ENCODE data around the gene PXDN.

Gene PXDN

DNA sequence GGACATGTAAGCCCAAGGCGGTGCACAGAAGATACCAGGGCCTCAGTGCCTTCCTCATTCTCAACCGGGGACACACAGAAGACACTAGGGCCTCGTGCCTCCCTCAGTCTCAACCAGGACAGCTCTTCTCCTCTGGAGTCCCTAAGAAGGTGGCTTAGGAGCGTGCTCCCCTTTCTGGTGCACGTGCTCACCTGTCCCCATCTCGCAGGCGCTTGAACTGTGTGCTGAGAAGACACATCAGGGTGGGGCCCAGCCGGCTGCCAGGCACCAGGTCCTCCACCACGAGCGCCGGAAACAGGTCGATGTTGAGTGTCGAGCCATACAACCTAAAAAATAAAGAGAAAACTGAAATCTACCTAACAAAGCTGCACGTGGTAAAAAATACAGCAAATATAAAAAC, 99.9 kb downstream of the PXDN start:
- no peak for ATAC-seq (ENCODE audit: low read depth)
- no peak for DNase-seq (ENCODE audit: low spot score in 2 of 2)
- Mint-ChIP-seq H3K4me3 (no peak overlapping the region), H3K27me3 (no peaks in the 10 kb centered on the region), H3K36me3 (no peaks in the 10 kb centered on the region), H3K4me1 (no peaks in the 10 kb centered on the region), H3K9me3 (no peaks in the 10 kb centered on the region), H3K27ac (no peak overlapping the region)

DNA sequence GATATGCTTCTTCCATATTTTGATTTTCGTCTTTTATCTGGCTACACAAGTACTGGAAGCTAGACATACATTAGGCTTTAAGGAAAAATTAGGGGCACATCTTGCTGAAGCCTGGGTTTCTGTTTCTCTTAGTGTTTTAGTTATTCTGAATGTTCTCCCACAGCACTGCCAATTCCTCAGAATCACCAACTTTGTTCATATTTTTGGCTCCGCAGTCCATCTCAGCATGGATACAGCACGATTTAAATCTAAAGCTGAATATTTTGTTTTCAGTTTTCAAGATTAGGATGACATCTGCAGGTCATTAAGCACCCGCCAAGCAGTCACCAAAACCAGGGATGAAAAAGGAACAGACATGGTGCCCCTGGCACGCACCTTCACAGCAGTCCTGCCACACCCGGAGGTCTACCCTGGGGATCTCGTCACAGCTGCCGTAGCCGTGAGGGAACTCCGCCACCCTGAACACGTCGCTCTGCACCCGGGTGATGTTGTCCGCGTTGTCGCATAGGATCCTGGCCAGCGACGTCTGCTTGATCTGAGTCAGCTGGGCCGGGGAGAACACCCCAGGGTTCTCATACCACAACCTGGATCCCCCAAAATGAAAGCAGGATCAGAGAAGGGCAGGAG, 101.2 kb downstream of the PXDN start:
- no peak overlapping the region for H3K27ac Mint-ChIP-seq

DNA sequence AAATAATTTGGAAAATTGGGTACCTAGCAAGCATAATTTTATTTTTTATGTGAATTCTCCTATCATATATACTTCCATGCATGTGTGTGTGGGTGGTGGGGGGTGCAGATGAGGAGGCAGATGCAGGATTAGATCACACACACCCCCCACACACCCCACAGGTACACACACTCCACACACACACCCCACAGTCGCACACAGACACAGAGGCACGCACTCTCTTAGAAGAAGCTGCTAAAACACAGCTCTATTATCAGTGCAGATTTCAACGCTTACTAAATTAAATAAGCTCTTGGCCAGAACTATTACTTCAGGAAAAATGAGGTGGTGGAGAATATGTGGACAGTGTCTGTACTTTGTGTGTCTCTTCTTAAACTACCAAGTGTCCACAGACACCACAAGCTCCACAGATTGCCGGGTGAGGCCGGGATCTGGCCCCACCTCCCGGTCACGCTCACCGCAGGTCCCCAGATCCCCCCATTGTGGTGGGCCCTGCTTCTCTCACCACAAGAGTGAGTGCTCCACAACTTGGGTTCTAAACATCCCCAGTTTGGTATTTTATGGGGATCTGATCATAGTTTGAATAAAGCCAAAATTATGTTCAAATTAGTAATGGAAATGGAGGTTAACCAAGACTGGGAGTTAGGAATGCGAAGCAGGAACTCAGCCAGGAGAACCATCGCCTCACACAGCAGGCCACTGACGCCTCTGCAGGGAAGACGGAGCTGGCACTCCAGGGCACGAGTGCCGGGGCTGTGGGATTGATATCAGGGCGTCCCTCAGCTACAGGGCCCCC, 102.1 kb downstream of the PXDN start:
- ATAC-seq (ENCODE audit: low read depth): no peak
- Mint-ChIP-seq H3K4me1 (no peaks in the 10 kb centered on the region), H3K36me3 (no peaks in the 10 kb centered on the region), H3K9me3 (no peaks in the 10 kb centered on the region), H3K27ac (no peak overlapping the region), H3K27me3 (peaks cover 1% of the 10 kb centered on the region), H3K4me3 (no peak overlapping the region)
- DNase-seq (ENCODE audit: low spot score in 2 of 2): no peak

More for the DNA sequence above, 101.2 kb downstream of the PXDN start:
- Mint-ChIP-seq H3K4me3 (no peak overlapping the region), H3K27me3 (no peaks in the 10 kb centered on the region), H3K4me1 (no peaks in the 10 kb centered on the region), H3K9me3 (no peaks in the 10 kb centered on the region), H3K36me3 (no peaks in the 10 kb centered on the region)
- no peak for DNase-seq (ENCODE audit: low spot score in 2 of 2)
- no peak for ATAC-seq (ENCODE audit: low read depth)

DNA sequence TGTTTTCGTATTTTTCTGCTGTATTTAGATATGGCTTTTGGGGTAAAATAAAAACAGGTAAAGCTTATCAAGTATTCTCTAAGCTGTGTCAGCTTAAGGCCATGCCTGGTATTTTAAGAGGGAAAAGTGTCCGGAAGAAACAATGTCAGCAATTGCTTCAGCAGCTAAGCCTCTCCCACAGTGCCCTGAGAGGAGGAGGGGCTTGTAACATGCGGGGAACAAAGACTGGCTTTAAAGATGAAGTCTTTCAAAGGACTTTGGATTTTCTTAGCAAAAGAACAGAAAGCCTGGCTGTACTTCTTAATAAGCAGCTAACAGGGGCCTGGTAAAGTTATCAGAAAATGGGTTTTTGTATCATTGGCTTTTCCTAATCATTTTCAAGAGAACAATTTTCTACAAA, 102.8 kb downstream of the PXDN start:
- no peak for ATAC-seq (ENCODE audit: low read depth)
- peaks cover 3% of the 10 kb centered on the region for H3K27me3 Mint-ChIP-seq
- H3K4me1 Mint-ChIP-seq: no peaks in the 10 kb centered on the region
- H3K4me3 Mint-ChIP-seq: no peak overlapping the region
- no peaks in the 10 kb centered on the region for H3K9me3 Mint-ChIP-seq
- no peaks in the 10 kb centered on the region for H3K36me3 Mint-ChIP-seq
- DNase-seq (ENCODE audit: low spot score in 2 of 2): no peak
- H3K27ac Mint-ChIP-seq: no peak overlapping the region

DNA sequence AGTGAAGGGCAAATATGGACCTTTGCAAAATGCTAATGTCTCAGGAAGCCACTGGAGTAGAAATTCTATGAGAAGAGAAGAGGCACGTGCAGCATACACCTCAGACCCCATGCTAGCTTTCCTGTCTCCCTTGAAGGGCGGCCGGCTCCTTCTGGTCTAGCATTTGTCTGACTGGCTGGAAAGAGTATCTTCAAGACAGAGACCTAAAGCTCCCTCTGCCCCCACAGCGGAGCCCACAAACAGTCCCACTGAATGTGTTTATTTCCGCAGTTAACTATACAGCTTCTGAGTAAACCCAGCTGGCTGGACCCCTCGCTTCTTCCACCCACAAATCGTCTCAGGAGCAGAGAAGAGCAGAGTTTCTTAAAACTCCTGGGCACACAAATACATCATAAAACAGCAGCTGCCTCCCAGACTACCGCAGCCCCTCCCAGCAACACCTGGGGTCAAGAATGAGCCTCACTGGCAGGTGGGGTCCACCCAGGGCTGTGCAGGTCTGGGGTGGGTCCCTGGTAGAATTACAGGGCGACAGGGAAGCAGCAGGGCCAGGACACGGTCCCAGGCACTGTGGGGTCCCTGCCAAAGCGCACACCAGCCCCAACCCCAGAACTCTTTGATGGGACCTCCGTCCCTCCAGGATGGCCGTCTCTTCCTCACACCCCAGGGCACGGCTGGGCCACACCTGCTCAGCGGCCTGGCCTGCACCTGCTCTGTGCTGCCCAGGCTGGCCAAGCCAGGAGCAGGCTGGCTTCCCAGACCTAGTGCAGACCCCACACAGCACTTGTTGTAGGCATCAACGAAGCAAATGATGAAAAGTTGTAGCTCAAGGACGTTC, 103.8 kb downstream of the PXDN start:
- Mint-ChIP-seq H3K4me1 (no peaks in the 10 kb centered on the region), H3K27me3 (peaks cover 3% of the 10 kb centered on the region), H3K4me3 (no peak overlapping the region), H3K36me3 (no peaks in the 10 kb centered on the region), H3K9me3 (no peaks in the 10 kb centered on the region), H3K27ac (no peak overlapping the region)
- DNase-seq (ENCODE audit: low spot score in 2 of 2) (no peak), ATAC-seq (ENCODE audit: low read depth) (no peak)

DNA sequence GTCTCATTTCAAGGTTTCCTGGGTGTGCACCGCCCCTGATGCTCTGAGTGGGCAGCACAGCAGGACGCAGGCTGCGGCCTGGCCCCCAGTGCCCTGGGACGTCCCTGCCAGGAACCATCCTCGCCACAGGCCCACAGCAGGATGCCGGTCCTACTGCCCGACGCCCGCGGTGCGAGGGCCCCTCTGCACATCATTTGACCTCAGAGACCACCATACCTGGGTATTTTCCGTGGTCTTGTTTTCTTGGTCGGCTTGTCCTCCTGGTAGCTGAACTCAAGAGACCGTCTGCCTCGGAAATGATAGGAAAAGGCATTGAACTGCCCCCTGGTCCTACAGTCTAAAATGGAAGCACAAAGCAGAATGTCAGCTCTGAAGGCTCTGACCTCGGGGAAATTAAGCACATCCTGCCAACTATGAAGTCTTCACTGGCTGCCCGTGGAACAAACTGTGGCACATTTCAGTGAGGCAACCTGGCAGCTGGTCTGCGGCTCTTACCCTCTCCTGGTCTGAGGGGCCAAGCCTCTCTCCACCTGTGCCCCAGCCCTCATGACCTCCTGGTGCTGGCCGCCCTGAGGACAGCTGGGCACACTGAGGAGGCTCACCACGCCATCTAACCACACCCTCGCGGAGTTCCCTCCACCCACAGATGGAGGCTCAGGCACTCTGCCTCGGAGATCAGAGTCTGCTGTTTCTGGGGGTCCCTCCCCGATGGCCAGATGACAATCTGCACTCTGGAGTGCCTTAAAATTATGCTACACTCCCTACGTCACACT, 105.0 kb downstream of the PXDN start:
- H3K36me3 Mint-ChIP-seq: no peaks in the 10 kb centered on the region
- ATAC-seq (ENCODE audit: low read depth) (no peak), DNase-seq (ENCODE audit: low spot score in 2 of 2) (no peak)
- H3K9me3 Mint-ChIP-seq: no peaks in the 10 kb centered on the region
- no peak overlapping the region for H3K27ac Mint-ChIP-seq
- H3K27me3 Mint-ChIP-seq: peaks cover 3% of the 10 kb centered on the region
- no peak overlapping the region for H3K4me3 Mint-ChIP-seq
- no peaks in the 10 kb centered on the region for H3K4me1 Mint-ChIP-seq

DNA sequence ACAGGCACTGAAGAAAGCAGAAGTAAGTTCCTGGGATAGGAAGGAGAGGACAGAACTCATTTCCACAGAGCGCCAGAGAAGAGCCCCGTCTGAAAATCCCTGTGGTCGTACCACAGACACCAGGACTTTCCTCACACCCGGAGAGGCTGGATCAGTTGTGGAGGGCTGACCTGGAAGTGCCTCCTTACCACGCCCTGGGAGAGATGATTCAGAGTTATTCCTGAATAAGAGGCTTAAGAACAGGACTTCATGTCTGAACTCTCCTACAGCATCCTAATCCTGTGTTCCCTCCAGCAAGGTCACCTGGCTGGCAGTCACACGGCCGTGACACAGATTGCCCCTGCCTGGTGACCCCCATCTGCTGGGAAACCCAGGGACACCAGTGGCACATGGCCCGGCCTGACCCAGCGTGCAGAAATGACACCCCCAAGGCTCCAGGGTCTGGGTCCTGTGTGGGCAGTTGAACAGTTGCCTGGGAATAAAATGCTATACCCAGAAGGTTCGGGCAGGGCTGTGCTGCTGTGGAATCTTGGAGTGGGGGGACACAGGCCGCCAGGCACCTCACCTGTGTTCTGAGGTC, 105.9 kb downstream of the PXDN start:
- no peaks in the 10 kb centered on the region for H3K4me1 Mint-ChIP-seq
- no peak for ATAC-seq (ENCODE audit: low read depth)
- H3K27ac Mint-ChIP-seq: no peak overlapping the region
- H3K27me3 Mint-ChIP-seq: peaks cover 3% of the 10 kb centered on the region
- no peaks in the 10 kb centered on the region for H3K36me3 Mint-ChIP-seq
- no peak overlapping the region for H3K4me3 Mint-ChIP-seq
- H3K9me3 Mint-ChIP-seq: no peaks in the 10 kb centered on the region
- DNase-seq (ENCODE audit: low spot score in 2 of 2): no peak

DNA sequence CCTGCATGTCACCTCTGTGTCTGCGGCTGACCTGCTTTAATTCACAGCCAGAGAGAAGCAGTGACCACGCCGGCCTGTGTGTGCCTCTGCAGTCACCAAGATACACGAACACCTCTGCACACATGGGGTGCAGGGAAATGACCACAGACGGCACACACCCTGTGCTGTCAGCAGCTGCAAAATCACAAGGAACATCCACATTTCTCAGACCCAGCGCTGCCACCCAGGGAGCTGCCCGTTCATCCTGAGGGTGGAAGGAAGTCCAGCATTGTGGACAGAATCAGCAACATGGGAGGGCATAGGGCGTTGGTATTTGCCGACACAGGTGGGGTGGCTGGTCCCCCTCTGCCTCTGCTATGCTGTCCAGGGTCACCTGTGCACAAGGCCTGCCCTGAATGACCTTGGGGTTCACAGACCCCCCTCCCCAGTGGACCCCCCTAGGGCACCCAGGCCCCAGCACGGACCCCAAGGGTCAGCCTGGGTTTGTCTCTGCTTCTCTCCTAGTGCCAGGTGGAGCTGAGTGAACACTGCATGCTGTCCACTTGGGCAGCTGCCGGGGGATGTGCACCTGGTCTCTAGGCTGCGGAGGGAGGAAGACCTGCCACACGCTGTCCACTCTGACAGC, 107.4 kb downstream of the PXDN start:
- Mint-ChIP-seq H3K4me1 (no peaks in the 10 kb centered on the region), H3K27me3 (peaks cover 3% of the 10 kb centered on the region), H3K36me3 (no peaks in the 10 kb centered on the region), H3K27ac (no peak overlapping the region), H3K9me3 (no peaks in the 10 kb centered on the region), H3K4me3 (no peak overlapping the region)
- ATAC-seq (ENCODE audit: low read depth) (no peak), DNase-seq (ENCODE audit: low spot score in 2 of 2) (no peak)

DNA sequence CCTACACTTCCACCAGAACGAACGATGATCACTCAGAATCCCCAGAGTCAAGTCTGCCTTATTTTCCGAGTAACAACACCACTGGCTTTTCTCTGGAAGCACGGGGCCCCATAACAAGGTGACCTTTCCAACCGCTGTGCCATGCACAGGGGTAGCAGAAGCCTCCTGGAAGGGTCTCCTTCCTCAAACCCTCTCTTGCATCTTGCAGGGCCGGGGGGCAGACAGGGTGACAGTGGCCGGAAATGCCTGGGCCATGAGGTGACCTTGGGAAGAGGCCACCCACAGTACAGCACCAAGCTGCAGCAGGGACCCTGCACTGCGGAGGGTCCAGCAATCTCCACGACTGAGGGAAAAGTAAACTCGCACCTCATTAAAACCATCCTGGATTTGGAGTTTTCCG, 108.5 kb downstream of the PXDN start:
- H3K36me3 Mint-ChIP-seq: no peaks in the 10 kb centered on the region
- no peaks in the 10 kb centered on the region for H3K4me1 Mint-ChIP-seq
- no peak overlapping the region for H3K4me3 Mint-ChIP-seq
- ATAC-seq (ENCODE audit: low read depth) (no peak), DNase-seq (ENCODE audit: low spot score in 2 of 2) (no peak)
- no peak overlapping the region for H3K27ac Mint-ChIP-seq
- no peaks in the 10 kb centered on the region for H3K9me3 Mint-ChIP-seq
- H3K27me3 Mint-ChIP-seq: peaks cover 3% of the 10 kb centered on the region

DNA sequence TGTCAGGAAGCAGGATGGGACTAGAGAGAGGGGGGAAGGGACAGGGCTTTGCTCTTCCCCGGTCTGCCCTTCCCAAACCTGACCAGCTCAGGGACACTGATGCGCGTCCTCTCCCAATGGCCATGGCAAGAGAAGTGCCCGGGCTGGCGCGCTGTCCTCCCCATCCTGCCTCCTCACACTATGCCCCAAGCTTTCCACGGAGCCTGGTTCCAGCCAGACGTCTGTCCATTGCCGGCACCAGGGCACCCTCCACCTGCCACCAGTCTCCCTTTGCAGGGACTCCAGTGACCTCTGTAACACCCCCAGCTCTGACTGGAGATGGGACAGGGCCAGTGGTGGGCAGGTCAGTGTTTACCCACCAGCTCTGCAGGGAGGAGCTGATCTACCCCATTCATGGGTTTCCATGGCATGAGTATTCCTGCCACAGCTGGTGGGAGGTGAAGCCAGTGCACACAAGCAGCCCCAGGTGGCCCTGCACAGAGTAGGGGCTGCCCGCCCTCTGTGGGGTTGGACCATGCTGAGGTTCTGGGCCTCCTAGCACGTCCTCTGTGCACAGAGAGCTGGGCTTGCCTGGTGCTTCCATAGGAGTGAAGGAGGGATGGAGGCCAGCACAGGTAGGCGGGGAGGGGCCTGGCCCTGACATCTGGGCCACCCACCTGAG, 109.5 kb downstream of the PXDN start:
- Mint-ChIP-seq H3K36me3 (no peaks in the 10 kb centered on the region), H3K27me3 (peaks cover 3% of the 10 kb centered on the region), H3K4me3 (no peak overlapping the region), H3K9me3 (no peaks in the 10 kb centered on the region), H3K4me1 (no peaks in the 10 kb centered on the region), H3K27ac (no peak overlapping the region)
- DNase-seq (ENCODE audit: low spot score in 2 of 2) (no peak), ATAC-seq (ENCODE audit: low read depth) (no peak)

DNA sequence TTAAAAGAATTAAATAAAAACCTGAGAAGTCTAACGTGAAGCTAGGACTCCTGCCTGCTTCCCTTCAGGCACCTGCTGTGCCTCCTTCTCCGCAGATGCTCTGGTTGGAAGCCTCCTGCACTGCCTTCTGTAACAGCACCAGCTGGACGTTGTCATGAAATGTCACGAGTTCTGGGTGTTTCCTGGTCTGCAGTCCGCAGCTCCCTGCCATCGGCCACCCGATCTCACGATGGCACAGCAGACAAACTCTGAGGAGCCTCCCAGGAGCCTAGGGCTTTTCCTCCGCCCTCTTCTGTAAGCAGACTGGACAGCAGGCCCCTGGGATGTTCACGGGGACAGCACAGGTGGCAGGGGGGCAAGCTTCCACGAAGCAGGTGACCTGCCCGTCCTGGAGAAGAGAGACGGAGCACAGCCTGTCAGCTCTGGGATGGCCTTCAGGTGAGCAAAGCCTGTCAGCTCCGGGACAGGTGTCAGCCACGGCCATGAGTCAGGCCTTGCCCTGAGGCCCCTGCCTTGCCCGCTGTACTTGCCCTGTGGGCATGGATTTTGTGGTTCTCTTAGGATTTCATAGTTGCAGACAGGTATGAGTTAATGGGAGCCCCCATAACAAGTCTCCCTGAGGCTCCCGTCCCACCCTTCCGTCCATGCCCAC, 110.3 kb downstream of the PXDN start:
- Mint-ChIP-seq H3K27ac (no peak overlapping the region), H3K9me3 (no peaks in the 10 kb centered on the region), H3K27me3 (peaks cover 3% of the 10 kb centered on the region), H3K36me3 (no peaks in the 10 kb centered on the region), H3K4me3 (no peak overlapping the region), H3K4me1 (no peaks in the 10 kb centered on the region)
- no peak for DNase-seq (ENCODE audit: low spot score in 2 of 2)
- ATAC-seq (ENCODE audit: low read depth): no peak

DNA sequence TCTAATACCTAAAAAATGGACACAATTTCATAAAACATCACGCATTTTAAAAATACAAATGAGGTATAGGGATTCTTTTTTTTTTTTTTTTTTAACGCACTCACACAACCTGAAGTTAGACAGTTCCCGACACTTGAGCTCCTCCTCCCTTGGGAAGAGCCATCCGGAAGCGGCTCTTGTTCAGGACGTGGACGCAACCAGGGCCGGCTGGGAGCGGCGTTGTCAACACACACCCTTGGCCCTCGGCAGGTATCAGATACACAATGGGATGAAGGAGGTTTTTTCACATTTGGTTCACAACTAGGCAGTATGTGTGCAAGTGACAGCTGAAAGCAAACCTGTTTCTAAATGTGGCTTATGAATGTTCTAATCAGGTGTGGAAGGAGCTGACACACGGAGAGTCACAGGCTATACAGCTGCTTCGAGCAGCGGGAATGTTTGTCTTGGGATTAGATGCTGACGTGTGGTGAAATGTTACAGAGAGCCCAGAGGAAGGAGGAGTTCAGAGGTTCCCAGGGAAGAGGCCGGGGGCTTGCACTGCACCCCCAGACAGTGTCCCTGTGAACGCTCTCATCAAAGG, 111.1 kb downstream of the PXDN start:
- H3K27me3 Mint-ChIP-seq: peaks cover 3% of the 10 kb centered on the region
- DNase-seq (ENCODE audit: low spot score in 2 of 2): no peak
- H3K9me3 Mint-ChIP-seq: no peaks in the 10 kb centered on the region
- H3K27ac Mint-ChIP-seq: no peak overlapping the region
- ATAC-seq (ENCODE audit: low read depth): no peak
- no peaks in the 10 kb centered on the region for H3K4me1 Mint-ChIP-seq
- H3K4me3 Mint-ChIP-seq: no peak overlapping the region
- no peaks in the 10 kb centered on the region for H3K36me3 Mint-ChIP-seq
